Left lung (tissue), 10 donors: ENCODE data around the gene PTPRM. TPM values are rescaled to one million over a fixed set of nuclear protein-coding genes. Genes with fewer than 3 reads are reported as not detected.
"Not testable (repeated sequence)": the region's sequence is repeated elsewhere in the genome, so short reads cannot be mapped to it uniquely, and the experiment has no call there.

Experiments used
- ATAC-seq: fragments of 200-7000 bp; cut with Tn5 transposase; one replicate; pipeline ENCODE4 v1.9.1; 2020; ENCODE audit warnings: moderate library complexity
- DNase-seq, 4 donors: peaks; one replicate each; pipeline ENCODE4 v3.0.0-alpha.2; 2013 to 2020
- H3K27ac ChIP-seq, 2 donors: fragments of 200-600 bp; sonication (generic) in 1 of 2; one replicate each; pipeline versions ENCODE4 v1.5.0 to v1.8.0; 2020 to 2021
- H3K27me3 ChIP-seq, 2 donors: fragments of 200-600 bp; sonication (generic) in 1 of 2; one replicate each; pipeline versions ENCODE4 v1.5.0 to v1.8.0; 2020 to 2021
- H3K36me3 ChIP-seq, 2 donors: fragments of 200-600 bp; sonication (generic) in 1 of 2; one replicate each; pipeline versions ENCODE4 v1.5.0 to v1.8.0; 2020 to 2021
- H3K4me1 ChIP-seq, 2 donors: fragments of 200-600 bp; one replicate each; pipeline ENCODE4 v1.8.0; 2021
- H3K4me3 ChIP-seq, 2 donors: fragments of 200-600 bp; sonication (generic) in 1 of 2; one replicate each; pipeline versions ENCODE4 v1.5.0 to v1.8.0; 2020 to 2021; ENCODE audit warnings: mild to moderate bottlenecking in 1 of 2
- H3K9me3 ChIP-seq, 2 donors: fragments of 200-600 bp; sonication (generic) in 1 of 2; one replicate each; pipeline versions ENCODE4 v1.5.0 to v1.8.0; 2020 to 2021
- intact Hi-C, 2 donors: fragments of 100-400 bp; cut with DNase I; formaldehyde crosslinking; loops; one replicate each; pipeline versions ENCODE4 v1.11.2 to v1.14.2; 2022
- polyA plus RNA-seq, 6 donors: library from polyadenylated mRNA; unstranded; fragments of 120-200 nt; gene quantifications; one replicate each; pipeline ENCODE4 v1.2.1, GENCODE V29; 2013; ENCODE audit not compliant: insufficient read length in 6 of 6
- total RNA-seq, 2 donors: library from RNA; stranded (reverse); fragmentation: NEBNext Ultra II Directional; extraction: Animal tissue kit (Norgen Biotek cat#: 25700); gene quantifications; one replicate each; pipeline ENCODE4 v1.2.1, GENCODE V29; 2021
- TF ChIP-seq, protein P1 (sequence below), 2 donors: fragments of 200-600 bp; sonication (generic) in 1 of 2; IDR thresholded peaks; one replicate each; pipeline versions ENCODE4 v1.5.0 to v1.8.0; 2021; ENCODE audit warnings: antibody characterized with exemption in 2 of 2
- donor health status: DM: no; HTN: yes; CAD: no.
- donor health status: DM: no; HTN: no; CAD: no.

PTPRM gene
- total and polyA plus RNA-seq, 8 donors: 76.4 to 99.6 (median 90.1) TPM

DNA sequence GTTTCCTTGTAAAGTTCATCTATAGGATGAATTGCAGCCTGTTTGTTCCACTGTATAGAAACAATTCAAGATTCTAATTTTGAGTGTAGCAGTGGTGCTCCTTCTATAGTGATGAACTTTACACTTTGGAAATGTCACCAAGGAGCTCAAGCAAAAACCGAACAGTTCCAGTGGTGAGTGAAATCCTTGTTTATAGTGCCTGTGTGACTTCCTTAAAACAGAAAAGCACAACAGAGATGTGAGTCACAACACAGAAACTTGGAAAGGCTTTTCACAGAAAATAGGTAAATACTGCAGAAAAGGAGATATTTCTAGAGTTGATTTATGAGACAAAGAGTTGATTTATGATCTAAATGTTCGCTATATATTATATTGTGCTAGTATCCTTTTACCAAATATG is 482.0 kb downstream of the PTPRM start:
- H3K4me3 ChIP-seq: no peak overlapping the region
- H3K36me3 ChIP-seq: no peaks in the 10 kb centered on the region
- H3K4me1 ChIP-seq: no peaks in the 10 kb centered on the region
- intact Hi-C loops: no loop called here
- DNase-seq (no peak), ATAC-seq (peak; percentile 31)
- TF ChIP-seq, protein P1, sequence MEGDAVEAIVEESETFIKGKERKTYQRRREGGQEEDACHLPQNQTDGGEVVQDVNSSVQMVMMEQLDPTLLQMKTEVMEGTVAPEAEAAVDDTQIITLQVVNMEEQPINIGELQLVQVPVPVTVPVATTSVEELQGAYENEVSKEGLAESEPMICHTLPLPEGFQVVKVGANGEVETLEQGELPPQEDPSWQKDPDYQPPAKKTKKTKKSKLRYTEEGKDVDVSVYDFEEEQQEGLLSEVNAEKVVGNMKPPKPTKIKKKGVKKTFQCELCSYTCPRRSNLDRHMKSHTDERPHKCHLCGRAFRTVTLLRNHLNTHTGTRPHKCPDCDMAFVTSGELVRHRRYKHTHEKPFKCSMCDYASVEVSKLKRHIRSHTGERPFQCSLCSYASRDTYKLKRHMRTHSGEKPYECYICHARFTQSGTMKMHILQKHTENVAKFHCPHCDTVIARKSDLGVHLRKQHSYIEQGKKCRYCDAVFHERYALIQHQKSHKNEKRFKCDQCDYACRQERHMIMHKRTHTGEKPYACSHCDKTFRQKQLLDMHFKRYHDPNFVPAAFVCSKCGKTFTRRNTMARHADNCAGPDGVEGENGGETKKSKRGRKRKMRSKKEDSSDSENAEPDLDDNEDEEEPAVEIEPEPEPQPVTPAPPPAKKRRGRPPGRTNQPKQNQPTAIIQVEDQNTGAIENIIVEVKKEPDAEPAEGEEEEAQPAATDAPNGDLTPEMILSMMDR (IDR thresholded peaks at IDR 0.05): no peak
- no peak overlapping the region for H3K27ac ChIP-seq
- no peaks in the 10 kb centered on the region for H3K9me3 ChIP-seq
- H3K27me3 ChIP-seq: no peaks in the 10 kb centered on the region

DNA sequence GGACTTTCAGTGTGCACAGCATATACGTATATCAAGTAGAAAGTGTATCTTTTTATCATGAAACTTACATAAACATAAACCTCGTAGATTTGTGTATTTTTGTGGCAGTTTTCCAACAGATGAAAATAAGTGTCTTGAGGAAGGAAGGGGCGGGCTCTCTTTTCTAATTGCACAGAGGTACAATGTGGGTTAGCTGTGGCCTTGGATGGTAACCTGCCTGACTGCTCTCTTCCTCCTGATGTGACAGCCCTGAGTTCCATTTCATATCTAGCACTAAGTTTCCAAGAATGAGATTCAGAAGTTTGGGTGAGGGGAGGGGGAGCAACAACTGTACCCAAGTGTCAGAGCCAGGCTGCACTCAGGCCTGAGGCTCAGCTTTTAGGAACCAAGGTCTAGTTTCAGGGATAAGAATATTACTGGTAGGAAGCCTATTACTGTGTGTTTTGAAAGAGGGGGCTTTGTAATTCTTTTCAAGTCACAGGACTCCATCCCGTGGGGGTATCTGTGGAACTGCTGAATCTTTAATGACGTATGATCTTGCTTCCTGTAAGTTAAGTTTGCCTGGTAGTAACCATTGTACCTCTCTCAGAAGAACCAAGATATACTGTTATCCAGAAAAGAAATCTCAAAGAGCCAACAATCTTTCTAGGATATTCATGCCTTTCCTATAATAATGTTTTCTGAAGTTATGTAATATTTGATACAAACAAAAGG is 483.7 kb downstream of the PTPRM start:
- ATAC-seq: no peak
- TF ChIP-seq, protein P1 (IDR thresholded peaks at IDR 0.05): no peak
- Histone ChIP-seq H3K4me1 (no peaks in the 10 kb centered on the region), H3K36me3 (no peaks in the 10 kb centered on the region), H3K4me3 (no peak overlapping the region), H3K27me3 (no peaks in the 10 kb centered on the region), H3K9me3 (no peaks in the 10 kb centered on the region), H3K27ac (no peak overlapping the region)
- no peak for DNase-seq
- intact Hi-C loops: no loop called here

DNA sequence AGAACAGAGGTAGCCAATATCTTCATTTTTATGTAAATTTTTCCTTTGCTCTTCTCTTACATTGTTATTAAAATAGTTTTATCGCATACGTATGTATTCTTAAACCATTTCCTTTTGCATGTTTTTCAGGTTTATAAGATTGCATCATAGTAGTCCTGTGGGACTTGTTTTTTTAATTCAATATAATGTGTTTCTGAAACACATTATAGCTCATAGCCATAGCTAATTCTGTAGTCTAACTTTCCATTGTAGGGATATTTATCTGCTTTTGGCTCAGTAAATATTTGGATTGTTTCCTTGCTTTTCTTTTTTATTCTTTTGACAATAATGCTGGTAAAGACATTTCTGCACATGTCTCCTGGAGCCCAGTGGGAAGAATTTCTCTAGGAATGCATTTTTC is 484.3 kb downstream of the PTPRM start:
- Histone ChIP-seq H3K36me3 (no peaks in the 10 kb centered on the region), H3K9me3 (no peaks in the 10 kb centered on the region), H3K27me3 (no peaks in the 10 kb centered on the region), H3K27ac (no peak overlapping the region), H3K4me1 (no peaks in the 10 kb centered on the region), H3K4me3 (no peak overlapping the region)
- DNase-seq (no peak), ATAC-seq (no peak)
- TF ChIP-seq, protein P1 (IDR thresholded peaks at IDR 0.05): no peak
- intact Hi-C loops: no loop called here

DNA sequence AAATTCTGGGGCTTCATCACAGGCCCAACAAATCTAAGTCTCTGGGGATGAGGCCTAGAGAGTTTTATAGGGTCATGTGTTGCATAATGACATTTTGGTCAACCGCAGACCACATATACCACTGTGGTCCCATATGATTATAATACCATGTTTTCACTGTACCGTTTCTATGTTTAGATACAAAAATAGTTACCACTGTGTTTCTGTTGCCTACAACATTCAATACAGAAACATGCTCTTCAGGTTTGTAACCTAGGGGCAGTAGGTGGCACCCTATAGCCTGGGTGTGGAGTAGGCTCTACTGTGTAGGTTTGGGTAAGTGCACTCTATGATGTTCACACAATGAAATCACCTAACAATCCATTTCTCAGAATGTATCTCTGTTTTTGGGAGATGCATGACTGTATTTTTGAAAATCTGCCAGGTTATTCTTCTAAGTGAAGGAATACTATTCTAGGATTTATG is 485.2 kb downstream of the PTPRM start:
- intact Hi-C loops: no loop called here
- Histone ChIP-seq H3K9me3 (no peaks in the 10 kb centered on the region), H3K27me3 (no peaks in the 10 kb centered on the region), H3K36me3 (no peaks in the 10 kb centered on the region), H3K4me3 (no peak overlapping the region), H3K4me1 (no peaks in the 10 kb centered on the region), H3K27ac (no peak overlapping the region)
- ATAC-seq (peak; percentile 75), DNase-seq (no peak)
- TF ChIP-seq, protein P1 (IDR thresholded peaks at IDR 0.05): no peak

DNA sequence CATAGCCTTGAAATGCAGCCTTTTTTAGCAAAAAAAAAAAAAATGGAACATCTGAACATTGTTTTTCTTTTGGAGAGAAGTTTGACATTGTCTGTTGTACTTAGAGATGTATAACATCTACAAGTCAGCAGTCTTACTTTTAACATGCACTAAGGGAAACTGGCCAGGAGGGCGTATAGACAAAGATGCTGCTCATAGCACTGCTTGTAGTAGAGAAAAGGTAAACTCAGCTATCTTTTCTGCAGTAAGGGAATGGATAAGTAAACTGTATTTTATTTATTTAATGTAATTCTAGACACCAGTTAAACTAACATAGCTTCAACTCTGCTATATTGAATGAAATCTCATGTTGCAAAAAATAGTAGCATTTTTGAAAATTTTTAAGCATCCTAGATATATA is 489.6 kb downstream of the PTPRM start:
- intact Hi-C loops: no loop called here
- no peak for DNase-seq
- Histone ChIP-seq H3K4me3 (no peak overlapping the region), H3K36me3 (no peaks in the 10 kb centered on the region), H3K9me3 (no peaks in the 10 kb centered on the region), H3K4me1 (no peaks in the 10 kb centered on the region), H3K27me3 (no peaks in the 10 kb centered on the region), H3K27ac (no peak overlapping the region)
- ATAC-seq: no peak
- TF ChIP-seq, protein P1 (IDR thresholded peaks at IDR 0.05): no peak

DNA sequence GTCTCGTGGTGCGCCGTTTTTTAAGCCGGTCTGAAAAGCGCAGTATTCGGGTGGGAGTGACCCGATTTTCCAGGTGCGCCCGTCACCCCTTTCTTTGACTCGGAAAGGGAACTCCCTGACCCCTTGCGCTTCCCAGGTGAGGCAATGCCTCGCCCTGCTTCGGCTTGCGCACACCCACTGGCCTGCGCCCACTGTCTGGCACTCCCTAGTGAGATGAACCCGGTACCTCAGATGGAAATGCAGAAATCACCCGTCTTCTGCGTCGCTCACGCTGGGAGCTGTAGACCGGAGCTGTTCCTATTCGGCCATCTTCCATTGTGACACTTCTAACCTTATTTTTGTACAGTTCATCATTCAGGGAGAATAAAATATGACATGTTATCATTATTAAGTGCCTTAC is 496.0 kb downstream of the PTPRM start:
- H3K4me1 ChIP-seq, H3K9me3 ChIP-seq, intact Hi-C loops, H3K27me3 ChIP-seq, H3K4me3 ChIP-seq, DNase-seq, H3K36me3 ChIP-seq, ATAC-seq, H3K27ac ChIP-seq: not testable (repeated sequence)
